ENCODE results near the gene WARS2.

WARS2 gene

GRCh38 chr1:119115311-119115710 lies 25.1 kb downstream of the WARS2 start:
- no peak for DNase-seq (ENCODE audit: extremely low spot score)
- ChIA-PET CTCF (no interaction called here), POLR2A (no interaction called here)
- TF ChIP-seq CTBP1 (IDR thresholded peaks at IDR 0.05; ENCODE audit: borderline replicate concordance) (no peak), FOXK2 (IDR thresholded peaks at IDR 0.05) (no peak), ZNF384 (IDR thresholded peaks at IDR 0.05) (no peak), LEF1 (IDR thresholded peaks at IDR 0.05; ENCODE audit: borderline replicate concordance) (no peak), L3MBTL2 (conservative IDR thresholded peaks at IDR 0.05) (no peak), SUZ12 (IDR thresholded peaks at IDR 0.05) (no peak), NFRKB (IDR thresholded peaks at IDR 0.05) (no peak), ARNT (IDR thresholded peaks at IDR 0.05) (no peak), FOXA1 (IDR thresholded peaks at IDR 0.05) (no peak), HDGF (IDR thresholded peaks at IDR 0.05; ENCODE audit: borderline replicate concordance) (no peak), BHLHE40 (IDR thresholded peaks at IDR 0.05; ENCODE audit: borderline replicate concordance) (no peak), TARDBP (IDR thresholded peaks at IDR 0.05) (no peak), ELF4 (IDR thresholded peaks at IDR 0.05) (no peak), FOXM1 (IDR thresholded peaks at IDR 0.05; ENCODE audit: borderline replicate concordance) (no peak)

- CTCF ChIA-PET = no interaction called here
- no peak for DNase-seq (ENCODE audit: extremely low spot score)
- POLR2A ChIA-PET = interaction anchor here (1.5 kb wide), 1 partner anchor 26 kb away, joined by 6 read pairs; no protein-coding TSS in a partner anchor
- TF ChIP-seq CTBP1 (IDR thresholded peaks at IDR 0.05; ENCODE audit: borderline replicate concordance) (no peak), TARDBP (IDR thresholded peaks at IDR 0.05) (no peak), ZNF384 (IDR thresholded peaks at IDR 0.05) (no peak), L3MBTL2 (conservative IDR thresholded peaks at IDR 0.05) (no peak), SP1 (IDR thresholded peaks at IDR 0.05) (no peak), LEF1 (IDR thresholded peaks at IDR 0.05; ENCODE audit: borderline replicate concordance) (no peak)
These were observed 25.7 kb downstream of the WARS2 start for GRCh38 chr1:119114786-119115185.

GRCh38 chr1:119112791-119113190 lies 27.7 kb downstream of the WARS2 start:
- DNase-seq (ENCODE audit: extremely low spot score) = no peak
- ChIA-PET CTCF (no interaction called here), POLR2A (no interaction called here)
- TF ChIP-seq ZNF384 (IDR thresholded peaks at IDR 0.05) (no peak), NFRKB (IDR thresholded peaks at IDR 0.05) (no peak), FOXM1 (IDR thresholded peaks at IDR 0.05; ENCODE audit: borderline replicate concordance) (no peak), BHLHE40 (IDR thresholded peaks at IDR 0.05; ENCODE audit: borderline replicate concordance) (no peak), SP1 (IDR thresholded peaks at IDR 0.05) (no peak), CTBP1 (IDR thresholded peaks at IDR 0.05; ENCODE audit: borderline replicate concordance) (no peak)

DNA sequence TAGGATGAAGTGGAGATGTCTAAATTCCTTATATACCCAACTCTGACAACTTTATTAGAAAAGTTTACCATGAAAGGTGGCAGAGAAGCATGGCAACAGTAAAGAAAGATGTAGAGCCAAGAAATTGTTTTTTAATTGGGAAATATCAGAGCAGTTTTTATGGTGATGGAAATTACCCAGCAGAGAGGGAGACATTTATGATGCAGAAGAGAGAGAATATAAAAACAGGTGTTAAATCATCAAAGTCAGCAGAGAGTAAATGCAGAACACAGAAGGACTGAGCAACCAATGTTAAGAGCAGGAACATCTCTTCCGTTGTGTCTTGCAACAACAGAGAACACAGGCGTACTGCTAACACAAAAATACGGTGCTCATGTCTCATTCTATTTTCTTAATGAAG lies 28.2 kb downstream of the WARS2 start:
- CTCF ChIA-PET = no interaction called here
- no peak for TF ChIP-seq FOXM1 (IDR thresholded peaks at IDR 0.05; ENCODE audit: borderline replicate concordance)
- no peak for TF ChIP-seq L3MBTL2 (conservative IDR thresholded peaks at IDR 0.05)
- no peak for TF ChIP-seq ELF4 (IDR thresholded peaks at IDR 0.05)
- no peak for TF ChIP-seq HDGF (IDR thresholded peaks at IDR 0.05; ENCODE audit: borderline replicate concordance)
- TF ChIP-seq, protein P1, sequence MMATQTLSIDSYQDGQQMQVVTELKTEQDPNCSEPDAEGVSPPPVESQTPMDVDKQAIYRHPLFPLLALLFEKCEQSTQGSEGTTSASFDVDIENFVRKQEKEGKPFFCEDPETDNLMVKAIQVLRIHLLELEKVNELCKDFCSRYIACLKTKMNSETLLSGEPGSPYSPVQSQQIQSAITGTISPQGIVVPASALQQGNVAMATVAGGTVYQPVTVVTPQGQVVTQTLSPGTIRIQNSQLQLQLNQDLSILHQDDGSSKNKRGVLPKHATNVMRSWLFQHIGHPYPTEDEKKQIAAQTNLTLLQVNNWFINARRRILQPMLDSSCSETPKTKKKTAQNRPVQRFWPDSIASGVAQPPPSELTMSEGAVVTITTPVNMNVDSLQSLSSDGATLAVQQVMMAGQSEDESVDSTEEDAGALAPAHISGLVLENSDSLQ (IDR thresholded peaks at IDR 0.05) = no peak
- no peak for TF ChIP-seq LEF1 (IDR thresholded peaks at IDR 0.05; ENCODE audit: borderline replicate concordance)
- TF ChIP-seq FOXA1 (IDR thresholded peaks at IDR 0.05) = no peak
- TF ChIP-seq ARNT (IDR thresholded peaks at IDR 0.05) = no peak
- no peak for TF ChIP-seq SP1 (IDR thresholded peaks at IDR 0.05)
- TF ChIP-seq TARDBP (IDR thresholded peaks at IDR 0.05) = no peak
- TF ChIP-seq NFRKB (IDR thresholded peaks at IDR 0.05) = no peak
- TF ChIP-seq CTBP1 (IDR thresholded peaks at IDR 0.05; ENCODE audit: borderline replicate concordance) = no peak
- TF ChIP-seq FOXK2 (IDR thresholded peaks at IDR 0.05) = no peak
- TF ChIP-seq BHLHE40 (IDR thresholded peaks at IDR 0.05; ENCODE audit: borderline replicate concordance) = no peak
- no peak for TF ChIP-seq SUZ12 (IDR thresholded peaks at IDR 0.05)
- POLR2A ChIA-PET = no interaction called here
- DNase-seq (ENCODE audit: extremely low spot score) = no peak

- DNase-seq (ENCODE audit: extremely low spot score) = no peak
- ChIA-PET CTCF (no interaction called here), POLR2A (no interaction called here)
- no peak for TF ChIP-seq NFRKB (IDR thresholded peaks at IDR 0.05)
- no peak for TF ChIP-seq FOXM1 (IDR thresholded peaks at IDR 0.05; ENCODE audit: borderline replicate concordance)
- TF ChIP-seq HDGF (IDR thresholded peaks at IDR 0.05; ENCODE audit: borderline replicate concordance) = no peak
- TF ChIP-seq TARDBP (IDR thresholded peaks at IDR 0.05) = no peak
- no peak for TF ChIP-seq BHLHE40 (IDR thresholded peaks at IDR 0.05; ENCODE audit: borderline replicate concordance)
- no peak for TF ChIP-seq ZNF384 (IDR thresholded peaks at IDR 0.05)
- no peak for TF ChIP-seq ELF4 (IDR thresholded peaks at IDR 0.05)
- TF ChIP-seq SUZ12 (IDR thresholded peaks at IDR 0.05) = no peak
- TF ChIP-seq FOXA1 (IDR thresholded peaks at IDR 0.05) = no peak
- no peak for TF ChIP-seq LEF1 (IDR thresholded peaks at IDR 0.05; ENCODE audit: borderline replicate concordance)
- TF ChIP-seq FOXK2 (IDR thresholded peaks at IDR 0.05) = no peak
- TF ChIP-seq CTBP1 (IDR thresholded peaks at IDR 0.05; ENCODE audit: borderline replicate concordance) = no peak
These were observed 31.5 kb downstream of the WARS2 start for GRCh38 chr1:119108988-119109387.

- ChIA-PET CTCF (no interaction called here), POLR2A (no interaction called here)
- no peak for DNase-seq (ENCODE audit: extremely low spot score)
- TF ChIP-seq L3MBTL2 (conservative IDR thresholded peaks at IDR 0.05) (no peak), HDGF (IDR thresholded peaks at IDR 0.05; ENCODE audit: borderline replicate concordance) (no peak), FOXM1 (IDR thresholded peaks at IDR 0.05; ENCODE audit: borderline replicate concordance) (no peak), TARDBP (IDR thresholded peaks at IDR 0.05) (no peak), ARNT (IDR thresholded peaks at IDR 0.05) (no peak), SUZ12 (IDR thresholded peaks at IDR 0.05) (no peak), ELF4 (IDR thresholded peaks at IDR 0.05) (no peak), NFRKB (IDR thresholded peaks at IDR 0.05) (no peak), SP1 (IDR thresholded peaks at IDR 0.05) (no peak), FOXA1 (IDR thresholded peaks at IDR 0.05) (no peak)
- TF ChIP-seq, protein P1 (IDR thresholded peaks at IDR 0.05) = no peak
These were observed 36.7 kb downstream of the WARS2 start for GRCh38 chr1:119103764-119104163.

GRCh38 chr1:119102051-119102450 lies 38.4 kb downstream of the WARS2 start:
- POLR2A ChIA-PET = no interaction called here
- CTCF ChIA-PET = no interaction called here
- TF ChIP-seq SUZ12 (IDR thresholded peaks at IDR 0.05) (no peak), ZNF384 (IDR thresholded peaks at IDR 0.05) (no peak), LEF1 (IDR thresholded peaks at IDR 0.05; ENCODE audit: borderline replicate concordance) (no peak), TARDBP (IDR thresholded peaks at IDR 0.05) (no peak), SP1 (IDR thresholded peaks at IDR 0.05) (no peak), FOXA1 (IDR thresholded peaks at IDR 0.05) (no peak), HDGF (IDR thresholded peaks at IDR 0.05; ENCODE audit: borderline replicate concordance) (no peak), CTBP1 (IDR thresholded peaks at IDR 0.05; ENCODE audit: borderline replicate concordance) (no peak), BHLHE40 (IDR thresholded peaks at IDR 0.05; ENCODE audit: borderline replicate concordance) (no peak), L3MBTL2 (conservative IDR thresholded peaks at IDR 0.05) (no peak)
- TF ChIP-seq, protein P1 (IDR thresholded peaks at IDR 0.05) = no peak
- no peak for DNase-seq (ENCODE audit: extremely low spot score)

Data from HEK293T (cell line).